ENCODE results near the gene RAD51B. TPM values are rescaled to one million over a fixed set of nuclear protein-coding genes. Genes with fewer than 3 reads are reported as not detected.

Gene RAD51B
- total and polyA plus RNA-seq, 2 experiments from 2014 or later: 10.1 to 18.0 TPM

GRCh38 chr14:68564826-68565759 is 745.5 kb downstream of the RAD51B start:
- Histone ChIP-seq H2AFZ (no peak overlapping the region), H3K9me2 (replicated peaks; ENCODE audit: insufficient read depth) (no peaks in the 10 kb centered on the region), H3K9me3 (ENCODE audit: low read depth) (no peaks in the 10 kb centered on the region), H3K4me1 (ENCODE audit: insufficient read depth) (peaks cover 57% of the 10 kb centered on the region), H3K27me3 (no peaks in the 10 kb centered on the region), H3K36me3 (replicated peaks; ENCODE audit: insufficient read depth, low read depth) (no peaks in the 10 kb centered on the region), H3K4me2 (peak overlapping the region; percentile 18), H3K27ac (peak overlapping the region; percentile 83), H3K79me2 (no peaks in the 10 kb centered on the region), H3K4me3 (no peak overlapping the region), H4K20me1 (ENCODE audit: insufficient read depth, poor library complexity, severe bottlenecking) (no peaks in the 10 kb centered on the region)
- no peak for DNase-seq (ENCODE audit: low spot score)
- WGBS (ENCODE audit: low lambda C conversion rate, missing lambda C conversion rate): 76% methylated on average over 8 of the region's 8 CpGs
- TF ChIP-seq EZH2 (IDR thresholded peaks at IDR 0.05; ENCODE audit: borderline replicate concordance) (no peak), EZH2phosphoT487 (IDR thresholded peaks at IDR 0.05; ENCODE audit: low read depth, severe bottlenecking, unreplicated experiment) (no peak), CTCF (IDR thresholded peaks at IDR 0.05; ENCODE audit: poor library complexity) (no peak)

DNA sequence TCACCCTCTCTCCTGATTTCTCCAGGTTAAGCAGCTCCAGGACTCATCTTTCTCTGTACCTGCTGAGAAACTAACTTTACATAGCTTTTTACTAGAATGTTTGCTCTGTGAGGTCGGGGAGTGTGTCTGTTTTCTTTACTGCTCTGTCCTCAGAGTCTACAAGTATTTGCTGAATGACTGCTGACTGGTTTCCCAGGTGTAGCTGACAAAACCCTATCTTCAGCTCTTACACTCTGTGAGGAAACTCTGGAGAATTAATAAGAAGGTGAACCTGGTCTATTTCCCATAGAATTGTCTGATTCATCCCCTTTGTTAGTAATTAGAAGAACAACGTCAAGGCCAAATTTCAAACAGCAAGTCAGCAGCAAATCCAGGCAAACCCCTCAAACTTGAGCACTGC is 746.5 kb downstream of the RAD51B start:
- no peak overlapping the region for H3K4me3 ChIP-seq
- H3K36me3 ChIP-seq (replicated peaks; ENCODE audit: insufficient read depth, low read depth): no peaks in the 10 kb centered on the region
- no peak overlapping the region for H2AFZ ChIP-seq
- no peaks in the 10 kb centered on the region for H3K9me3 ChIP-seq (ENCODE audit: low read depth)
- H3K27me3 ChIP-seq: no peaks in the 10 kb centered on the region
- peak overlapping the region; percentile 83 for H3K27ac ChIP-seq
- no peaks in the 10 kb centered on the region for H3K79me2 ChIP-seq
- DNase-seq (ENCODE audit: low spot score): no peak
- TF ChIP-seq EZH2phosphoT487 (IDR thresholded peaks at IDR 0.05; ENCODE audit: low read depth, severe bottlenecking, unreplicated experiment) (no peak), CTCF (IDR thresholded peaks at IDR 0.05; ENCODE audit: poor library complexity) (no peak), EZH2 (IDR thresholded peaks at IDR 0.05; ENCODE audit: borderline replicate concordance) (no peak)
- WGBS (ENCODE audit: low lambda C conversion rate, missing lambda C conversion rate): 44% methylated on average over 2 of the region's 2 CpGs
- H4K20me1 ChIP-seq (ENCODE audit: insufficient read depth, poor library complexity, severe bottlenecking): no peaks in the 10 kb centered on the region
- peak overlapping the region; percentile 18 for H3K4me2 ChIP-seq
- H3K9me2 ChIP-seq (replicated peaks; ENCODE audit: insufficient read depth): no peaks in the 10 kb centered on the region
- H3K4me1 ChIP-seq (ENCODE audit: insufficient read depth): peaks cover 60% of the 10 kb centered on the region

DNA sequence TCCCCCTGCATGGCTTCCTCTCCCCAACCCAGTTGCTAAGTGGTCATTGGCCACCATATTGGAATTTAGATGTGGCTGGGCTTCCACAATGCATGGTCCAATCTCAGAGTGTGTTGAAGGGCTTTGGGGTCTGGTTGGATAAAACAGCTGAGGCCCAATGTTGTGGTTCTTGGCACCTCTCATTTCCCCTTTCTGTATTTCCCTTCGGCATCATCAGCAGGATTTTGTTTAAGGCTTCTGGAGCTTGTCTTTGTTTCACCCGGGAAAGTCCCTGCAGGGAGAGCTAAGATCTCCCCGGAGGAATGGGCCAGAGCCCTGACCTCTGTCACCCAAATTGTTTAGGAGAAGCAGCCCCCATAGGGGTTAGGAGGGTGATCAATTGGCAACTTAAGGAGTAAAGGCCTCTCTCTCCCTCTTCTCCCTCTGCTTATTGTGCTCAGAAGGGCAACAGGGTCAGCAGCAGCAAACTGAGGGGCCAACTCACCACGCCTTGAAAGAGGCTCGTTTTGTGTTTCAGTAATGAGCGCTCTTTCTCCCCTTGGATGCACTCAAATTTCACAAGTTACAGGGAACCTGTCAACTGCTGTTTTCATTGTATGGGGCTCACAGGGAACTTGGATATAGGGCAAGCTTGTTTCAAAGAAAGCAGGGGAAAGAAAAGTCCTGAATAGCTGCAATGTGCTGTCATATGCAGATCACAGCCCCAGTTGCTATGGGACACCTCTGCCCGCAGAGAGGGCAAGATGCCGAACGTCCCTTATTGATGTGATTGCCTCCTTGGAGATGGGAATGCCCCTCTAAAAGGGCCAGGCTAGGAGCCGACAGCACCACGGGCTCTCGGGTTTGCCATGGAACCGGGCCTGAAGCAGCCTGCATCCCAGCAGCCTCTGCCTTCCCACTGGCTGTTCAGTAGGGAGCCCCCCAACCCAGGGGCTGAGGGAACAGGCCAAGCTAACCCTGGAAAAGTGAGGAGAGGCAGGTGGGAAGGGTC is 749.6 kb downstream of the RAD51B start:
- Histone ChIP-seq H3K27me3 (no peaks in the 10 kb centered on the region), H4K20me1 (ENCODE audit: insufficient read depth, poor library complexity, severe bottlenecking) (no peaks in the 10 kb centered on the region), H3K36me3 (replicated peaks; ENCODE audit: insufficient read depth, low read depth) (no peaks in the 10 kb centered on the region), H3K9me2 (replicated peaks; ENCODE audit: insufficient read depth) (no peaks in the 10 kb centered on the region), H2AFZ (no peak overlapping the region), H3K79me2 (no peaks in the 10 kb centered on the region), H3K27ac (peak overlapping the region; percentile 76), H3K4me2 (no peak overlapping the region), H3K4me3 (no peak overlapping the region), H3K4me1 (ENCODE audit: insufficient read depth) (peaks cover 40% of the 10 kb centered on the region), H3K9me3 (ENCODE audit: low read depth) (no peaks in the 10 kb centered on the region)
- WGBS (ENCODE audit: low lambda C conversion rate, missing lambda C conversion rate): 81% methylated on average over 13 of the region's 13 CpGs
- DNase-seq (ENCODE audit: low spot score): no peak
- no peak for TF ChIP-seq EZH2 (IDR thresholded peaks at IDR 0.05; ENCODE audit: borderline replicate concordance)
- no peak for TF ChIP-seq EZH2phosphoT487 (IDR thresholded peaks at IDR 0.05; ENCODE audit: low read depth, severe bottlenecking, unreplicated experiment)
- TF ChIP-seq CTCF (IDR thresholded peaks at IDR 0.05; ENCODE audit: poor library complexity): no peak

Measured in hepatocyte (in vitro differentiated cells).